HL-60 (cell line): ENCODE measurements around the gene GLRA1.

Experiments
- CTCF ChIP-seq: IDR thresholded peaks from one replicate; pipeline ENCODE4 v1.5.1; 2011; ENCODE audit warnings: low read length, control low read depth, inconsistent platforms; ENCODE audit not compliant: insufficient read depth
- GABPA ChIP-seq: IDR thresholded peaks from 2 replicates; pipeline ENCODE4 v1.6.1; 2012; ENCODE audit warnings: low read depth
- POLR2AphosphoS5 ChIP-seq: IDR thresholded peaks from 2 replicates; pipeline ENCODE4 v1.6.1; 2012; ENCODE audit warnings: low read depth
- REST ChIP-seq: IDR thresholded peaks from 2 replicates; pipeline ENCODE4 v1.6.1; 2012; ENCODE audit warnings: low read depth; ENCODE audit not compliant: insufficient replicate concordance
- SPI1 ChIP-seq: IDR thresholded peaks from 2 replicates; pipeline ENCODE4 v1.6.1; 2012; ENCODE audit warnings: low read depth, mild to moderate bottlenecking, borderline replicate concordance

GRCh38 chr5:151889614-151890013, 35.0 kb downstream of the GLRA1 start:
- TF ChIP-seq CTCF (no peak), REST (no peak), SPI1 (no peak), POLR2AphosphoS5 (no peak), GABPA (no peak)
